IPS-NIHi7 (cell line): ENCODE measurements around the gene ARHGAP32.

Experiments
- DNase-seq: peaks from one replicate; pipeline ENCODE4 v3.0.0; 2012; ENCODE audit warnings: mixed read lengths; ENCODE audit errors: extremely low spot score

Gene ARHGAP32

GRCh38 chr11:129115652-129116586 lies 76.2 kb downstream of the ARHGAP32 start:
- DNase-seq: no peak

GRCh38 chr11:129109701-129110100 lies 82.4 kb downstream of the ARHGAP32 start:
- no peak for DNase-seq

- DNase-seq: no peak
These were observed 85.3 kb downstream of the ARHGAP32 start for GRCh38 chr11:129106788-129107187.

GRCh38 chr11:129102756-129103155 lies 89.4 kb downstream of the ARHGAP32 start:
- no peak for DNase-seq

- no peak for DNase-seq
These were observed 89.9 kb downstream of the ARHGAP32 start for GRCh38 chr11:129102225-129102624.

GRCh38 chr11:129093283-129093682 lies 98.8 kb downstream of the ARHGAP32 start:
- no peak for DNase-seq

GRCh38 chr11:129090056-129090455 lies 102.1 kb downstream of the ARHGAP32 start:
- no peak for DNase-seq

- DNase-seq: no peak
These were observed 102.8 kb downstream of the ARHGAP32 start for GRCh38 chr11:129089279-129089678.

- DNase-seq: no peak
These were observed 105.1 kb downstream of the ARHGAP32 start for GRCh38 chr11:129086976-129087375.

- DNase-seq: no peak
These were observed 114.9 kb downstream of the ARHGAP32 start for GRCh38 chr11:129077191-129077590.

- no peak for DNase-seq
These were observed 116.4 kb downstream of the ARHGAP32 start for GRCh38 chr11:129075757-129076156.

GRCh38 chr11:129067454-129067853 lies 124.7 kb downstream of the ARHGAP32 start:
- DNase-seq: no peak

- DNase-seq: no peak
These were observed 125.9 kb downstream of the ARHGAP32 start for GRCh38 chr11:129066229-129066628.

GRCh38 chr11:129063118-129063517 lies 129.0 kb downstream of the ARHGAP32 start:
- no peak for DNase-seq

- no peak for DNase-seq
These were observed 130.5 kb downstream of the ARHGAP32 start for GRCh38 chr11:129061492-129062230.

GRCh38 chr11:129056916-129057315 lies 135.2 kb downstream of the ARHGAP32 start:
- no peak for DNase-seq

- DNase-seq: no peak
These were observed 136.9 kb downstream of the ARHGAP32 start for GRCh38 chr11:129055196-129055595.

- no peak for DNase-seq
These were observed 143.2 kb downstream of the ARHGAP32 start for GRCh38 chr11:129048911-129049310.

- DNase-seq: no peak
These were observed 147.0 kb downstream of the ARHGAP32 start for GRCh38 chr11:129045150-129045549.

- no peak for DNase-seq
These were observed 149.6 kb downstream of the ARHGAP32 start for GRCh38 chr11:129042503-129042902.

- DNase-seq: no peak
These were observed 150.5 kb downstream of the ARHGAP32 start for GRCh38 chr11:129041611-129042018.

- DNase-seq: no peak
These were observed 151.2 kb downstream of the ARHGAP32 start for GRCh38 chr11:129040934-129041333.

GRCh38 chr11:129035244-129035643 lies 156.9 kb downstream of the ARHGAP32 start:
- DNase-seq: no peak
